Vagina (tissue), 2 donors: ENCODE data around the gene A1CF.

Experiments
- CTCF ChIP-seq, 3 experiments: fragments of 450-650 bp in 2 of 3; fragments of 200-600 bp in 1 of 3; sonication (generic) in 1 of 3; IDR thresholded peaks; one replicate each; pipeline ENCODE4 v1.5.1; 2017 to 2019; ENCODE audit warnings: antibody characterized with exemption in 3 of 3, mild to moderate bottlenecking in 2 of 3, moderate library complexity in 2 of 3
- POLR2A ChIP-seq, 2 donors: fragments of 450-650 bp; IDR thresholded peaks; one replicate each; pipeline ENCODE4 v1.6.1; 2017; ENCODE audit warnings: antibody characterized with exemption in 2 of 2, mild to moderate bottlenecking in 2 of 2, moderate library complexity in 2 of 2

GRCh38 chr10:50917486-50917885, 32.1 kb upstream of the A1CF start:
- TF ChIP-seq CTCF (IDR thresholded peaks at IDR 0.05) (no peak), POLR2A (IDR thresholded peaks at IDR 0.05) (no peak)
